ENCODE results near the gene SYNDIG1. TPM values are rescaled to one million over a fixed set of nuclear protein-coding genes. Genes with fewer than 3 reads are reported as not detected.
A peak's percentile ranks its signal among the peaks of the same experiment; 100 is the strongest.

The SYNDIG1 gene
- polyA plus RNA-seq, 1 of the 3 experiments (the other 2 are of a cell fraction) = not detected

GRCh38 chr20:24420567-24420966, 48.9 kb upstream of the SYNDIG1 start:
- CTCF ChIA-PET = no interaction called here
- Histone ChIP-seq H3K4me3 (ENCODE audit: low read depth in 2 of 2, low read length in 1 of 2) (no peak overlapping the region), H2AFZ (ENCODE audit: low read depth) (no peak overlapping the region), H3F3A (replicated peaks; ENCODE audit: insufficient read depth) (no peaks in the 10 kb centered on the region), H3K79me2 (ENCODE audit: insufficient read depth) (no peaks in the 10 kb centered on the region), H3K4me1 (ENCODE audit: control insufficient read depth in 1 of 2, insufficient read depth in 2 of 2, low read depth in 1 of 2, low read length in 1 of 2) (peaks cover 0 to 6% of the 10 kb centered on the region in 2 experiments; a peak in 1 of 4 replicates), H4K20me1 (ENCODE audit: insufficient read depth) (no peaks in the 10 kb centered on the region), H3K4me2 (no peak overlapping the region), H3K9ac (no peak overlapping the region), H3K27me3 (ENCODE audit: insufficient read depth) (no peaks in the 10 kb centered on the region), H3K27ac (ENCODE audit: low read depth in 2 of 2, low read length in 1 of 2) (no peak overlapping the region), H3K9me3 (no peaks in the 10 kb centered on the region), H3K9me2 (no peaks in the 10 kb centered on the region), H3K36me3 (replicated peaks in 1 of 2; ENCODE audit: control insufficient read depth in 1 of 2, insufficient read depth in 2 of 2, low read length in 1 of 2) (no peaks in the 10 kb centered on the region)
- no peak for TF ChIP-seq CTCF (IDR thresholded peaks at IDR 0.05)
- TF ChIP-seq MXI1 (IDR thresholded peaks at IDR 0.05; ENCODE audit: low read depth, low read length) = no peak
- no peak for TF ChIP-seq RAD21 (IDR thresholded peaks at IDR 0.05; ENCODE audit: low read length)
- no peak for TF ChIP-seq TAF1 (IDR thresholded peaks at IDR 0.05; ENCODE audit: borderline replicate concordance, low read depth, low read length)
- DNase-seq = peak; percentile 36
- WGBS (ENCODE audit: low lambda C conversion rate) = 12% methylated on average over 4 of the region's 4 CpGs
- POLR2A ChIA-PET = no interaction called here

- no peaks in the 10 kb centered on the region for H4K20me1 ChIP-seq (ENCODE audit: insufficient read depth)
- H3K27me3 ChIP-seq (ENCODE audit: insufficient read depth) = no peaks in the 10 kb centered on the region
- H3F3A ChIP-seq (replicated peaks; ENCODE audit: insufficient read depth) = no peaks in the 10 kb centered on the region
- ChIA-PET POLR2A (no interaction called here), CTCF (no interaction called here)
- no peak overlapping the region for H3K9ac ChIP-seq
- no peak overlapping the region for H3K4me3 ChIP-seq (ENCODE audit: low read depth in 2 of 2, low read length in 1 of 2)
- no peaks in the 10 kb centered on the region for H3K9me2 ChIP-seq
- H3K4me2 ChIP-seq = no peak overlapping the region
- H3K4me1 ChIP-seq (ENCODE audit: control insufficient read depth in 1 of 2, insufficient read depth in 2 of 2, low read depth in 1 of 2, low read length in 1 of 2) = peaks cover 0 to 6% of the 10 kb centered on the region in 2 experiments; a peak in 1 of 4 replicates
- 69% methylated on average over 9 of the region's 9 CpGs for WGBS (ENCODE audit: low lambda C conversion rate)
- H3K9me3 ChIP-seq = no peaks in the 10 kb centered on the region
- no peak overlapping the region for H3K27ac ChIP-seq (ENCODE audit: low read depth in 2 of 2, low read length in 1 of 2)
- H3K36me3 ChIP-seq (replicated peaks in 1 of 2; ENCODE audit: control insufficient read depth in 1 of 2, insufficient read depth in 2 of 2, low read length in 1 of 2) = no peaks in the 10 kb centered on the region
- TF ChIP-seq EP300 (IDR thresholded peaks at IDR 0.05; ENCODE audit: borderline replicate concordance in 1 of 2, low read depth in 1 of 2, low read length in 1 of 2) (no peak), NFIC (IDR thresholded peaks at IDR 0.05; ENCODE audit: borderline replicate concordance) (no peak), MEF2A (IDR thresholded peaks at IDR 0.05; ENCODE audit: borderline replicate concordance, low read depth) (no peak), YY1 (IDR thresholded peaks at IDR 0.05; ENCODE audit: low read depth) (no peak)
- TF ChIP-seq, protein P1, sequence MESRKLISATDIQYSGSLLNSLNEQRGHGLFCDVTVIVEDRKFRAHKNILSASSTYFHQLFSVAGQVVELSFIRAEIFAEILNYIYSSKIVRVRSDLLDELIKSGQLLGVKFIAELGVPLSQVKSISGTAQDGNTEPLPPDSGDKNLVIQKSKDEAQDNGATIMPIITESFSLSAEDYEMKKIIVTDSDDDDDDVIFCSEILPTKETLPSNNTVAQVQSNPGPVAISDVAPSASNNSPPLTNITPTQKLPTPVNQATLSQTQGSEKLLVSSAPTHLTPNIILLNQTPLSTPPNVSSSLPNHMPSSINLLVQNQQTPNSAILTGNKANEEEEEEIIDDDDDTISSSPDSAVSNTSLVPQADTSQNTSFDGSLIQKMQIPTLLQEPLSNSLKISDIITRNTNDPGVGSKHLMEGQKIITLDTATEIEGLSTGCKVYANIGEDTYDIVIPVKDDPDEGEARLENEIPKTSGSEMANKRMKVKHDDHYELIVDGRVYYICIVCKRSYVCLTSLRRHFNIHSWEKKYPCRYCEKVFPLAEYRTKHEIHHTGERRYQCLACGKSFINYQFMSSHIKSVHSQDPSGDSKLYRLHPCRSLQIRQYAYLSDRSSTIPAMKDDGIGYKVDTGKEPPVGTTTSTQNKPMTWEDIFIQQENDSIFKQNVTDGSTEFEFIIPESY (IDR thresholded peaks at IDR 0.05; ENCODE audit: borderline replicate concordance, low read depth) = no peak
- H3K79me2 ChIP-seq (ENCODE audit: insufficient read depth) = no peaks in the 10 kb centered on the region
- H2AFZ ChIP-seq (ENCODE audit: low read depth) = no peak overlapping the region
- DNase-seq = no peak
These were observed 48.4 kb upstream of the SYNDIG1 start for GRCh38 chr20:24421071-24421470.

Measured in SK-N-SH (cell line).